HG03520 (cell line): Measurements from ENCODE around the gene PFN3.
"Not testable (repeated sequence)": the region's sequence is repeated elsewhere in the genome, so short reads cannot be mapped to it uniquely, and the experiment has no call there.

Source experiments
- ATAC-seq: cut with Tn5 transposase; IDR thresholded peaks from one replicate; pipeline ENCODE4 v1.9.1; 2021; ENCODE audit warnings: mild to moderate bottlenecking, moderate library complexity; ENCODE audit not compliant: unreplicated experiment

The PFN3 gene

DNA sequence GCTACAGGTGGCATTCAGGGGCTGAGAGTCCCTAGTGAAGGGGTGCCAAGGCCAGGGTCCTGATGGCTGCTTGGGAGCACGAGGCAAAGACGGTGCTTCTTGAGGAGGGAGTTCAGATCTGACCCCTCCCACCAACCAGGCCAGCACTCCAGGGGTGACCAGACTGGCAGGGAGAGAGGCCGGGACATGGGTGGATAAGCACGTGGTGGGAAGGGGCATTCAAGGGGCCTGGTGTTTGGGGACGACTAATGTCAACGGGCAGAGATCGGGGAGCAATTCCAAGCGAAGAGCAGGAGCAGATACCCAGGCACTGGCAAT, 38.2 kb downstream of the PFN3 start:
- ATAC-seq: no peak

DNA sequence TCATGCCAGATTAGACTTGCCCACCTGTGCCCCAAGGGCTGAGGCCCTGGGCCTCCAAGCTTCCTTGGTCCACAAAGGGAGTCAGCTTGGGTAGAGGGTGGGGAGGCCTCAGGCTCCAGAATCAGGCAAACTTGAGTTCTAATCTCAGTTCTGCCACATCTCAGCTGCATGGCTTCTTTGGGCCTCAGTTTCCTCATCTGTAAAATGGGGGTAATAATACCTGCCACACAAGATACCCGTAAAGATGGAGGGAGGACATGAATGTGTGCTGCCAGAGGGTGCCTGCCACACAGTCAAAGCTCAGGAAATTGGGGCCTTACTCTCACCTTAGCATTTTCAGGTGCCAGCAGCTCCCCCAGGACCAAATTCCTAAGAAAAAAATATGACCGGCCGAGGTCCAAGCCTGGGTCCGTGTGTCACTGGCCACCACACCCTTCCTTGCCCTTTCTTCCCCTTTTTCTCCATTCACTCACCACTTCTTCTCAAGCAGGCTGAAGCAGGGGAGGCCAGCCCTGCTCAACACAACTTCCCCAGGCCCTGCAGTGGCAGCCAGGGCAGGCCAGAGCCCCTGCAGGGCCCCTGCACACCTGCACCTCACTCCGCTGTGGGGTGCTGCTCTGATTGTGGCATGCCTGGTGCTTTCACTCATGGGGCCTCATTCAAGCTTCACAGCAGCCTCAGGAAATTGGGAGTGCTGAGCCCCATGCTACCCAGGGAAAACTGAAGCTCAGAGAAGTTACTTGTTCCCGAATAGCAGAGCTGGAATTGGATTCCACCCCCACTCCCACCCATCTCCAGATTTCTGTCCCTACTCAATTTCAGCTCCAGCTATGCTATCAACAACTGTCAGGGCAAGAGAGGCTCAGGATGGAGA, 38.8 kb downstream of the PFN3 start:
- no peak for ATAC-seq

DNA sequence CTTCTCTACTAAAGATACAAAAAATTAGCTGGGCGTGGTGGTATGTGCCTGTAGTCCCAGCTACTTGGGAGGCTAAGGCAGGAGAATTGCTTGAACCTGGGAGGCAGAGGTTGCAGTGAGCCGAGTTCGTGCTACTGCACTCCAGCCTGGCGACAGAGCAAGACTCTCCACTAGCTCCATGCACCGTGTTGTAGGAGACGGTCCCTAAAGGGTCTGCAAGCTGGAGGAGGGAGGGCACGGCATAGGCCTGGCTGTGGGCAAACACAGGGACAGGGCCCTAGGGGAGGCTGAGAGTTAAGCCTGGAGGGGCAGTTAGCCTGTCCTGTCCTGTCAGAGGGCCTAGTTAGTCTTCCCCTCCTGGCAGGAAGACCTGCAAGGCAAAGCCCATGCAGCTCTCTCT, 39.7 kb downstream of the PFN3 start:
- not testable (repeated sequence) for ATAC-seq

DNA sequence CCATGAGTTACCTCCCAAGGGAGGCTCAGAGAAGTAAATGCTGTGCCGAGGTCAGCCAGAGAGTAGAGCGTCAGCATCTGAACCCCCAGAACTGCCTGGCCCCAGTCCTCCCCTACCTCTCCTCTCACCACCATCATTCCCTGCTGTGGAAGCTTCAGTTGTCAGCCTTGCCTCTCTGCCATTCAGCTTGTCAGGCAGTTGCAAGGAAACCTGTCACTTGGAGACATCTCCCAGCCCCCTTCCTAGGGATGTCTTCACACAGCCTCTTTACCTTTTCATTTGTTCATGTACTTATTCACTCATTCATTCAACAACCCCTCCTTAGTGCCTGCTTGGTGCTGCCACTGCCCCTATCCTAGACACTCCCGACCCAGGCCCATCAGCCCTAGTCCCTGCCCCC, 40.6 kb downstream of the PFN3 start:
- no peak for ATAC-seq

DNA sequence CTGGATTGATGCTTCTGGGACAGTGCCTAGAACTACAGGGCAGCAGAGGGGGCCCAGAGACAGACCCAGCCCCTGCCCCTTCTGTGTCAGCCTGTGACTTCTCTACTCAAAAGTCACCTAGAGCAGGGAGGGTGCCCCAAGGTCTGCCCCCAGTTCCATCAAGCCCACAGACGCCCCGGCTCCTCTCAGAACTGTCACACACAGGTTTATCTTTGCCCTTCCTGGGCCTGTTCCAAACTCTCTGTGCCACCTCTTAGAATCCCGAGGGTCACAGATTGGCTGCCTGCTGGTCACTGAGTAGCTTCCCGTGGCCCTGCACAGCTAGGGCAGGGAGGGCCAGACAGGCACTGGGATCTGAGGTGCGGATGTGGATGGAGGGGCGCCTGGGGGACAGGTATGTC, 41.0 kb downstream of the PFN3 start:
- ATAC-seq: no peak

DNA sequence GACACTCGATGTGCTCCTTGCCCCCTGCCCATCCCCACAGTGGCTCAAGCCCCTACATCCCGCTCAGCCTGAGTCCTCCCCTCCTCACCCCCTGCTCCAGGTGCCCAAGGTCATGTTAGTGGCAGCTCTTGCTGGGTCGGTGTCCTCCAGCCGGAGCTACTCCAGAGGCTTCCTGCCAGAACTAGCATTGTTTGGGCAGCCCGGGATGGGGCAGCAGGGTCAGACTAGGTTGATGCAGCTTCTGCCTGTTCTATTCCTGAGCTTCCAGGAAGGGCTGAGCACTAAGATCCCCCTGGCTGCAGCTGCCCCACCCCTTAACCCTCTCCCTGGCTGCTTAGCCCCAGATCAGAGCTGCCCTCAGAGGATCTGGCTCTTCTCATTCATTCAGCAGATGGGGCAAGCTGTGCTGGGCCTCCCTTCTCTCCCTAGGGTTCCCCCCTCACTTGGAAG, 42.1 kb downstream of the PFN3 start:
- ATAC-seq: no peak

DNA sequence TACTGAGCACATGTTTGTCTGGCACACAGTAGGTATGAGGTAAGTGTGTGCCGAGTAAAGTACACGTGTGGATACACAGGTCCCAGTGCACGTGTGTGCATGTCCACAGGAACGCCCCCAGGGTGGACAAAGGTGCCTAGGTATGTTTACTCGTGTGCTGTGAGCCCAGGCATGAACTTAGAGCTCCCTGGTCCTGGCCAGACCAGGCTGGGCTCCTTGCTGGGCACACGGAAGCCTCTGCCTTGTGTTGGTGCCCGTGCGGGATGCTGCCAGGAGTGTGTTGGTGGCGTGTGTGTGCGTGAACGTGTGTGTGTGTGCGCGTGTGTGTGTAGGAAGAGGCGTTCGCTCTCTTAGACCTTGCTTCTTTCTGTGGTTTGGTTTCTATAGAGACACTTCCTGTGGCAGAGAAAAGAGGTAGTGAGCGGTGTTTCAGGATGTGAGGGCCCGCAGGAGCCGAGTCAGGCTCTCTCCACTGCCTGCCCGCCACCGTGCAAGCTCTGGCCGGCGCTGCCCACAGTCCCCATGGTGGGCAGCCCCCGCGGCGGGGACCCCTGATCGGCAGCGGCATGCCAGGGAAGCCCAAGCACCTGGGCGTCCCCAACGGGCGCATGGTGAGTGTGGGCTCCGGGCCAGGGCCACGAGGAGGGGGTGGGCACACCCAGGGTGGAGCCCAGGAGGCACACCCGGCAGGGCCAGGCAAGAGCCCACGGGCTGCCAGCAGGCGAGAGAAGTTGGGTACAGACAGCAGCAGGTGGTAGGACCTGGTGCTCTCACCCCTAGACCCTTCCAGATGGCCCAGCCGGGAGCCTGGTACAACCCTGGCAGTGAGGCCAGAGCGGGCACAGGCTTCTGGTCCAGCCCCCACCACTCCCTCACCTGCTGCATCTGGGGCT, 42.8 kb downstream of the PFN3 start, which contains the start of gene RGS14:
Gene RGS14 (plus strand): TSS at position 466 of the 893 bp plus-strand sequence. CDS start 101 bp downstream, at position 567.
- peak; percentile 89 for ATAC-seq

DNA sequence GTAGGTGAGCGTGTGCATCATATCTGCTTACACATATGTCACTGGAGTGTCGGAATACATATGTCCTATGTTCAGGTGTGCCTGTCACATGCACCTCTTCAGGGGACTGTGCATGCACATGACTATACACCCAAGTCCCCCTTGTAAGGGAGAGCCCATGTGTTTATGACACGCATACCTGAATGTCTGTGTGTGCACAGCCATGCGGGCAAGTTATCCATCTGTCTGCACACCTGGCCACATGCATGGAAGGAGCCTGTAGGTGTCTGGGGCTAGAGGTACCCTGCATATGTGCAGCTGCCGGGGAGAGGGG, 43.4 kb downstream of the PFN3 start:
- no peak for ATAC-seq

DNA sequence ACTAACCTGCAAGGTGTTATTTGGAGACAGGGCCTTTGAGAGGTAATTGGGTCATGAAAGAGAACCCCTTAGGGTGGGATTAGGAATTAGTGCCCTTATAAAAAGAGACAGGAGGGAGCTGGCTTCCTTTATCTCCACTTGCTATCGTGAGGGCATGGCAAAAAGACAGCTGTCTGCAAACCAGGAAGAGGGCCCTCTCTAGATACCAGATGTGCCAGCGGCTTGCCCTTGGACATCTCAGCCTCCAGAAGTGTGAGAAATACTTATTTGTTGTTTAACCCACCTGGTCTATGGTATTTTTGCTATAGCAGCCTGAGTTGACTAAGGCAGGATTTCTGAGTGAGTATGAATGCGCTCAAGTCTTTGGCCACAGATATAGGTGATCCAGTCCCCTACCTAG, 43.7 kb downstream of the PFN3 start:
- no peak for ATAC-seq

DNA sequence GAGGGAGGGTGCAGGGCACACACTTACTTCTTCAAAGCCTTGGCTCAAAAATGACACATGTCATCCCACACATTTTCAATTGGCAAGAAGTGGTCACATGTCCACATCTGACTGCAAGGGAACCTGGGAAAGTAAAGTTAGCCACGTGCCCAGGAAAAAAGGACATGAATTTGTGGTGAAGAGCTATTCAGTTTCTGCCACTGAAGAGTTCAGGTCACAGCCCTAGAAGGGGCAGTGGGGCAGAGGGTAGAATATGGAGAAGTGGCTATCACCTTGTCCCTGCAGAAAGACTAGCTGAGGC, 44.6 kb downstream of the PFN3 start:
- ATAC-seq: no peak

DNA sequence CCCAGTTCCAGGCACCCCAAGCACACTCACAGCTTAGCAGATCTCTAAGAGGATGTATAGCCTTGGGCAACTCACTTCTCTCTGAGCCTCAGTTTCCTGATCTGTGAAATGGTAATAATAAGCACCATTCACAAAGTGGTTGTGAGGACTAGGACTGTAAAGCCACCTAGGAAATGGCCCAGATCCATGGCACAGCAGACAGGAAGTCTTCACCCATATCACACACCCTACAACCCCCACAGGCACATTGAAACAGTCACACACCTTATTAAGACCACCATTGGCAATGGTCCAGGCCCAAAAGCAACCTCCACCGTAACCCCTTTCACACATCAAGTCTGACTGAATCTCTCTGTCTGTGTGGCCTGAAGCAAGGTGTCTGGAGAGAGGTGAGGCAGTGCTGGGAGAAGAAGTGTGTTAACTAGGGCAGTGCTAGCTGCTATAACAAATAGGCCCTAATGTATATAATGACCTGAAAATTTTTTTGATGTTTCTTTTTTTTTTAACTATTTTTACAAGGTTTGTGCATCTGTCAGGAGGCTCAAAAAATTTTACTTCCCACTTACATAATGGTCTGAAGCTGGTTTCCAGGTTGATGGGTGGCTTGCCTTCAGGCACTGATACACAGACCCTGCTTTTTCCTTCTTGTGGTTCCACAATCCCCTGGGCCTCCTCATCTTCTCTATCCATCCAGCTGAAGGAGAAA, 45.1 kb downstream of the PFN3 start:
- ATAC-seq: no peak

DNA sequence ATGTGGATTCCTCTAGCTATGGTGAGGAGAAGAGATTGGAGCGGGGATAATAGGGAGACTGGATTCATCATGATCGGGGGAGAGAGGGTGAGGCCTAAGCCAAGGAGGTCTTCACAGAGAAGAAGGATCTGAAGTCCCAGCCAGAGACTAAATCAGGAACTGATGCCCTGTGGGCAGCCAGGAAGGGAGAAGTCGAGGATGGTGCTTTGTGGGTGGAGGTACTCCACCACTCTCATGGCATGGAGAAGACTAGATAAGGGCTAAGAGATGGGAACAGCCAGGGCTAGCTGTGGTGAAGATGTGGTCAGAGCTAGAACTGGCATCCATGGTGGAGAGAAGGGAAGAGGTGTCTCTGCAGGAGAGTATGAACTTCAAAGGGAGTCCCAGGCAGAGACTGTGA, 45.8 kb downstream of the PFN3 start:
- no peak for ATAC-seq

DNA sequence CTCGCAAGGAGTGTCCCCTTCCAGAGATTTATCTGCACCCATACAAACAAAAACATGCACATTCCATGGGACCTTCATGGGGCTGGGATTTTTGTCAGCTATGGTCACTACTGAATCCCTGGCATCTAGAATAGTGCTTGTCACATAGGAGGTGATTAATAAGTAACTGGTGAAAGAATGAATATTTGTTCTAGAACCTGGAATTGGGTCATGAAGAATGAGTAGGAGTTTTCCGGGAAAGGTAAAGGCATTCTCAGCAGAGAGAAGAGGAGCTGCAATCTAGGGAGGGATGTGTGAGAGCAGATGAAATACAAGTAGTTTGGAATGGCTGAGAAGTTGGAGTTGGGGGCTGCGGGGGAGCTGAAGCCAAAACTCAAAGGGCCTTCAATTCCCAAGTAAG, 46.2 kb downstream of the PFN3 start:
- ATAC-seq: no peak

DNA sequence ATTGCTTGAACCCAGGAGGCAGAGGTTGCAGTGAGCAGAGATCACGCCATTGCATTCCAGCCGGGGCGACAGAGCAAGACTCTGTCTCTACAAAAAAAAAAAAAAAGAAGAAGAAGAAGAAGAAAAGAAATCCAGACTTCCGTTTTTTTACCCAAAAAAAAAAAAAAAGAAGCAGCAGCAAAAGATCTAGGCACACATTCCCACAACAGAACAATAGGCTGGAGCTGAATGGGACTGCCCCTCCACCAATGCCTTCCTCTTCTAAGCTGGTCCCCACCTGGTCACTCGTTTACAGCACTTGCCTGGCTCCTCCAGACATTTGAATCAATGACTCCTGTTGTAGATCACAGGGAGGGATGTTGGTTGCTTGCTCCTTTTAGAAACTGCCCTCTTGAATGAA, 47.4 kb downstream of the PFN3 start:
- ATAC-seq: no peak

DNA sequence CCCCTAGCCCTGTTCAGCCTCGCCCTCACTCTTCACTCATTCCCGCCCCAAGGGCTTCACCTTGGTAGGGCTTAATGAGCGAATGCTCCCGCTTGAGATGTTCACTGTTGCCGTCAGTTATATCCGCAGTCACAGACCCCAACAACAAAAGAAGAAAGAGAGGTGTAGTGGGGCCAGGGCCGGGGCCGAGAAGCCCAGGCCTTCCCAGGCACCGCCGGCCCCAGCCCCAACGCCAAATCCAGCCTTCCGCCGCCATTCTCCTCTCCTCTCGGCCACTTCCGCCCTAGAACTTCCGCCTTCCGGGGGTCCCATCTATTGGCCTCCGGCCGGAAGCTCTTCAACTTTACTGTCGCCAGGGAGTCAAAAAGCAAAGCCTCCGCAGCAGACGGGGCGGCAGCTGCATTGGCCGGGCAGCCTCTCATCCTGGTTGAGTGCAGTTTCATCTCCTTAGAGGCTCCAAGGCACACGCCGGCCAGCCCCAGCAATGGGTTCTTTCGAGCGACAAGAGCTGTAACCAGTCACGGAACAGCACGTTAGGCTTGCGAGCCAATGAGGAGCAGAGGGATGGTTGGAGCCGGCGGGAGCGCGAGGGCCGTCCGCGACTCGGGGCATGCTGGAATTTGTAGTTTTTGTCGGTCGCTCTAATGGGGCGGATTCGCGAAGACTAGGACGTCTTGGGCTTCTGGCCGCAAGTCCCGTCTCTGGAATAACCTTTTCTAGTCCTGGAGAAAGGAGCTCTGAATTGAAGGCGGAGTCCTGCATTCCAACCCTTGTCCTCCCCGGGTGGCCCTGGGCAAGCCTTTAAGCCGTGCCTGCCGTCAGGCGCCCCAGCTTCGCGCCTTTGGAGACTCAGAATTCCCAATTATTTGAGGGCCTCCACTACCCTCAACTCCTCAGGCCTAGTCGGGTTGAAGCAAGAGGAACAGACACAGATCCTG, 48.8 kb downstream of the PFN3 start, which contains the start of gene LMAN2:
Gene LMAN2 (minus strand): TSS at position 277 of the 938 bp plus-strand sequence. CDS start 21 bp downstream, at position 256.
- ATAC-seq: peak; percentile 89

DNA sequence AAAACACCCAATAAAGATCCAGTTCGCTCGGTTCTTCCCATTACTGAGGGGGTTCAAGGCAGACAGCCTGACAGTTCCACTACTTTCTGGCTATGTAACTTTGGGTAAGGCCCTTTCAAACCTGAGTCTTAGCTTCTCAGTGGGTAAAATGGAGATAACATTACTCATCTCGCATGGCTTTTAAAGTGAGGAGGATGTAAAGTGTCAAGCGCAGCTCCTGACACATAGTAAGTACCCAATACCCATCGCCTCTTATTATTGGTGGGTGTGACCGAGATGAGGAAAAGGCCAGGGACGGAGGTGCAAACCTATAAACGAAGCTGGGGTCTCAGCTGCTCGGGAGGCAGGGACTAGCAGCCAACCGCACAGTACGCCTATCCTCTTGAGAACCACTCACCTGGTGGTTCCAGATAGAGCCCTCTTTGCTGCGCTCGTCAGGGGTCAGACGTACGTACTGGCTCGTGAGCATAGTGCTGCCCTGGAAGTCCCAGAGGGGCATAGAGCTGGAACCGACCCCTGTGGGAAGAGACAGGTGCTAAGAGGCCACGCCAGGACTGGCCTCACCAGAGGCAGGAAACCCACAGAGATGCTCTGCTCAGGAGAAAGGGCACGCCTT, 49.6 kb downstream of the PFN3 start:
- ATAC-seq: peak; percentile 5
